ENCODE results near the gene LGALS16. TPM values are rescaled to one million over a fixed set of nuclear protein-coding genes. Genes with fewer than 3 reads are reported as not detected.
"Not testable (repeated sequence)": the region's sequence is repeated elsewhere in the genome, so short reads cannot be mapped to it uniquely, and the experiment has no call there.

Gene LGALS16
- total RNA-seq, 5 donors from 2014 or later (not counting 1 experiment from before 2014, with no cell fraction given): not detected

- Mint-ChIP-seq H3K36me3 (no peaks in the 10 kb centered on the region), H3K9me3 (no peaks in the 10 kb centered on the region), H3K27me3 (peaks cover 9 to 10% of the 10 kb centered on the region in 2 donors), H3K4me1 (peaks cover 28 to 37% (median 28%) of the 10 kb centered on the region in 3 donors), H3K27ac (peak overlapping the region; percentile 57 to 80), H3K4me3 (peak overlapping the region in 1 of 3 donors; percentile 15)
- DNase-seq (peak in 29 of 35 experiments; percentile 9 to 79 (median 31)), ATAC-seq (replicated peaks in 1 of 4) (peak; percentile 74 to 92 (median 80))
- ChIA-PET CTCF (interaction anchor here in 1 of 2 donors (0.8 to 3.5 kb wide), 3 partner anchors 111 to 123 kb away, joined by 3 to 17 read pairs (median 3); no protein-coding TSS in a partner anchor), POLR2A (interaction anchor here in 1 of 2 donors (0.6 kb wide), 1 partner anchor 9 kb away, joined by 3 read pairs; no protein-coding TSS in a partner anchor)
- Histone ChIP-seq H3K27me3 (replicated peaks in 1 of 2; ENCODE audit: control insufficient read depth in 2 of 2, extremely low read depth in 1 of 2, insufficient read depth in 2 of 2, low read length in 1 of 2) (peaks cover 0 to 3% of the 10 kb centered on the region in 2 experiments), H3K4me3 (ENCODE audit: control insufficient read depth in 1 of 2, extremely low read depth in 1 of 2, low read length in 1 of 2) (no peak overlapping the region), H3K36me3 (ENCODE audit: control insufficient read depth in 2 of 2, extremely low read depth in 1 of 2, insufficient read depth in 1 of 2, low read length in 1 of 2) (no peaks in the 10 kb centered on the region), H3K4me1 (ENCODE audit: control insufficient read depth in 1 of 2, extremely low read depth in 1 of 2, insufficient read depth in 2 of 2, low read length in 2 of 2) (peaks cover 0 to 9% of the 10 kb centered on the region in 2 experiments), H3K9me3 (no peaks in the 10 kb centered on the region), H3K27ac (ENCODE audit: low read length) (no peak overlapping the region)
- WGBS (ENCODE audit: insufficient coverage): 16% methylated on average over 5 of the region's 9 CpGs
These were observed 16.1 kb downstream of the LGALS16 start for GRCh38 chr19:39671739-39672363.

- H3K27ac ChIP-seq (ENCODE audit: low read length): no peak overlapping the region
- peaks cover 28 to 43% (median 31%) of the 10 kb centered on the region in 3 donors for H3K4me1 Mint-ChIP-seq
These were observed 16.8 kb downstream of the LGALS16 start for GRCh38 chr19:39672473-39672872.

GRCh38 chr19:39673862-39674261 lies 18.1 kb downstream of the LGALS16 start:
- not testable (repeated sequence) for H3K36me3 Mint-ChIP-seq; ATAC-seq (replicated peaks in 1 of 4); H3K9me3 Mint-ChIP-seq; H3K27me3 ChIP-seq (replicated peaks in 1 of 2; ENCODE audit: control insufficient read depth in 2 of 2, extremely low read depth in 1 of 2, insufficient read depth in 2 of 2, low read length in 1 of 2); H3K9me3 ChIP-seq; DNase-seq; H3K36me3 ChIP-seq (ENCODE audit: control insufficient read depth in 2 of 2, extremely low read depth in 1 of 2, insufficient read depth in 1 of 2, low read length in 1 of 2); H3K4me3 ChIP-seq (ENCODE audit: control insufficient read depth in 1 of 2, extremely low read depth in 1 of 2, low read length in 1 of 2); H3K27ac ChIP-seq (ENCODE audit: low read length); H3K4me3 Mint-ChIP-seq; H3K27me3 Mint-ChIP-seq
- peaks cover 0 to 14% of the 10 kb centered on the region in 2 experiments for H3K4me1 ChIP-seq (ENCODE audit: control insufficient read depth in 1 of 2, extremely low read depth in 1 of 2, insufficient read depth in 2 of 2, low read length in 2 of 2)
- ChIA-PET CTCF (interaction anchor here (0.6 to 3.5 kb wide), 5 partner anchors 122 to 234 kb away, joined by 3 to 17 read pairs (median 3); partner anchors contain the start of genes EID2 (in 1 of the 2) and EID2B (in 1 of the 2)), POLR2A (interaction anchor here in 1 of 2 donors (0.7 kb wide), 1 partner anchor 1104 kb away, joined by 3 read pairs; the partner anchor contains the start of gene RAB4B)
- 71% methylated on average over 1 of the region's 1 CpG for WGBS (ENCODE audit: insufficient coverage)
- Mint-ChIP-seq H3K27ac (peak overlapping the region in 1 of 2 donors; percentile 3), H3K4me1 (peaks cover 38 to 54% (median 42%) of the 10 kb centered on the region in 3 donors)

More at GRCh38 chr19:39672473-39672872, 16.8 kb downstream of the LGALS16 start:
- no peaks in the 10 kb centered on the region for H3K9me3 ChIP-seq
- 79% methylated on average over 3 of the region's 5 CpGs for WGBS (ENCODE audit: insufficient coverage)
- H3K9me3 Mint-ChIP-seq: no peaks in the 10 kb centered on the region
- H3K36me3 Mint-ChIP-seq: no peaks in the 10 kb centered on the region
- ATAC-seq (replicated peaks in 1 of 4) (no peak), DNase-seq (no peak)
- H3K4me3 ChIP-seq (ENCODE audit: control insufficient read depth in 1 of 2, extremely low read depth in 1 of 2, low read length in 1 of 2): no peak overlapping the region
- no peaks in the 10 kb centered on the region for H3K36me3 ChIP-seq (ENCODE audit: control insufficient read depth in 2 of 2, extremely low read depth in 1 of 2, insufficient read depth in 1 of 2, low read length in 1 of 2)
- peak overlapping the region; percentile 80 to 91 for H3K27ac Mint-ChIP-seq
- H3K4me1 ChIP-seq (ENCODE audit: control insufficient read depth in 1 of 2, extremely low read depth in 1 of 2, insufficient read depth in 2 of 2, low read length in 2 of 2): peaks cover 0 to 9% of the 10 kb centered on the region in 2 experiments
- peak overlapping the region in 1 of 3 donors; percentile 15 for H3K4me3 Mint-ChIP-seq
- H3K27me3 Mint-ChIP-seq: peaks cover 5 to 6% of the 10 kb centered on the region in 2 donors
- POLR2A ChIA-PET: interaction anchor here in 1 of 2 donors (0.6 kb wide), 1 partner anchor 1098 kb away, joined by 3 read pairs; no protein-coding TSS in a partner anchor
- H3K27me3 ChIP-seq (replicated peaks in 1 of 2; ENCODE audit: control insufficient read depth in 2 of 2, extremely low read depth in 1 of 2, insufficient read depth in 2 of 2, low read length in 1 of 2): peaks cover 0 to 3% of the 10 kb centered on the region in 2 experiments
- CTCF ChIA-PET: interaction anchor here (0.6 to 3.5 kb wide), 5 partner anchors 10 to 378 kb away, joined by 3 to 17 read pairs (median 5); no protein-coding TSS in a partner anchor

- H3K27ac ChIP-seq (ENCODE audit: low read length): no peak overlapping the region
- Mint-ChIP-seq H3K27me3 (peaks cover 0 to 6% of the 10 kb centered on the region in 2 donors), H3K4me3 (peak overlapping the region in 1 of 3 donors; percentile 46), H3K9me3 (no peaks in the 10 kb centered on the region), H3K36me3 (no peaks in the 10 kb centered on the region), H3K4me1 (peaks cover 53 to 73% (median 58%) of the 10 kb centered on the region in 3 donors), H3K27ac (peak overlapping the region; percentile 53 to 65)
- H3K4me1 ChIP-seq (ENCODE audit: control insufficient read depth in 1 of 2, extremely low read depth in 1 of 2, insufficient read depth in 2 of 2, low read length in 2 of 2): peaks cover 0 to 29% of the 10 kb centered on the region in 2 experiments
- no peak for ATAC-seq (replicated peaks in 1 of 4)
- no peaks in the 10 kb centered on the region for H3K9me3 ChIP-seq
- POLR2A ChIA-PET: no interaction called here
- H3K4me3 ChIP-seq (ENCODE audit: control insufficient read depth in 1 of 2, extremely low read depth in 1 of 2, low read length in 1 of 2): no peak overlapping the region
- H3K36me3 ChIP-seq (ENCODE audit: control insufficient read depth in 2 of 2, extremely low read depth in 1 of 2, insufficient read depth in 1 of 2, low read length in 1 of 2): no peaks in the 10 kb centered on the region
- DNase-seq: no peak
- WGBS (ENCODE audit: insufficient coverage): 29% methylated on average over 3 of the region's 3 CpGs
- no peaks in the 10 kb centered on the region for H3K27me3 ChIP-seq (replicated peaks in 1 of 2; ENCODE audit: control insufficient read depth in 2 of 2, extremely low read depth in 1 of 2, insufficient read depth in 2 of 2, low read length in 1 of 2)
- CTCF ChIA-PET: no interaction called here
These were observed 20.3 kb downstream of the LGALS16 start for GRCh38 chr19:39676004-39676403.

- H3K36me3 Mint-ChIP-seq: no peaks in the 10 kb centered on the region
- Histone ChIP-seq H3K4me1 (ENCODE audit: control insufficient read depth in 1 of 2, extremely low read depth in 1 of 2, insufficient read depth in 2 of 2, low read length in 2 of 2) (peaks cover 0 to 22% of the 10 kb centered on the region in 2 experiments), H3K4me3 (ENCODE audit: control insufficient read depth in 1 of 2, extremely low read depth in 1 of 2, low read length in 1 of 2) (no peak overlapping the region), H3K36me3 (ENCODE audit: control insufficient read depth in 2 of 2, extremely low read depth in 1 of 2, insufficient read depth in 1 of 2, low read length in 1 of 2) (no peaks in the 10 kb centered on the region), H3K9me3 (no peaks in the 10 kb centered on the region), H3K27me3 (replicated peaks in 1 of 2; ENCODE audit: control insufficient read depth in 2 of 2, extremely low read depth in 1 of 2, insufficient read depth in 2 of 2, low read length in 1 of 2) (no peaks in the 10 kb centered on the region), H3K27ac (ENCODE audit: low read length) (peak overlapping the region; percentile 64)
- ChIA-PET POLR2A (no interaction called here), CTCF (no interaction called here)
- H3K27me3 Mint-ChIP-seq: no peaks in the 10 kb centered on the region
- DNase-seq: no peak
- peak overlapping the region; percentile 90 to 91 for H3K27ac Mint-ChIP-seq
- H3K9me3 Mint-ChIP-seq: no peaks in the 10 kb centered on the region
- H3K4me1 Mint-ChIP-seq: peaks cover 36 to 56% (median 41%) of the 10 kb centered on the region in 3 donors
- ATAC-seq (replicated peaks in 1 of 4): peak in 2 of 4 experiments; percentile 36 to 44
- H3K4me3 Mint-ChIP-seq: peak overlapping the region; percentile 45 to 70 (median 57)
- 93% methylated on average over 5 of the region's 10 CpGs for WGBS (ENCODE audit: insufficient coverage)
These were observed 22.5 kb downstream of the LGALS16 start for GRCh38 chr19:39677961-39678889.

All from T-cell (primary cell).